Keratinocyte (primary cell): ENCODE measurements around the gene SPECC1.

ENCODE experiments used
- EZH2 ChIP-seq: IDR thresholded peaks from one replicate; pipeline ENCODE4 v1.6.1; 2012; ENCODE audit warnings: inconsistent platforms, mild to moderate bottlenecking, low read length, moderate library complexity
- TF ChIP-seq, protein P1 (sequence below), 3 experiments: IDR thresholded peaks in 1 of 3; conservative IDR thresholded peaks in 1 of 3; optimal IDR thresholded peaks in 1 of 3; 2 replicates in 2 of 3; 3 replicates in 1 of 3; pipeline versions ENCODE3 to v1.5.1; 2011; ENCODE audit warnings: low read length in 3 of 3, mild to moderate bottlenecking in 3 of 3, moderate library complexity in 2 of 3, control low read depth in 1 of 3, inconsistent platforms in 1 of 3; ENCODE audit not compliant: insufficient read depth in 2 of 3; ENCODE audit errors: extremely low read depth in 1 of 3

DNA sequence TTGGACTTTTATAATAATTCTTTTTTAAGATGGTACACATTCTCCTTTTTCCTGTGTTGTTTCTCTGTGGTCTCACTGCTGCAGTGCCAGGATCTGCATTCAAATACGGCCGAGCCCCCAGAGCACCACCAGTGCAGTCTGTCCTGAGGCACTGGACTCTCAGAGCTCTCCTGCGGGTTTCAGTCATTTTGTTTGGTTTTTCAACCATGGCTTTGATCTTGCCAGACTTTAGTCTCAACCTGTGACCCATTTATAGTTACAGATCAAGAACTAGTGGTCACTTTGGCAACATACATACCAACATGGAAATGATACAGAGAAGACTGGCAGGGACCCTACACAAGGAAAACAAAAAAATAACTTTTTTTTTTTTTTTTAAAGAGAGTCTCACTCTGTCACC, 280.8 kb downstream of the SPECC1 start:
- TF ChIP-seq, protein P1, sequence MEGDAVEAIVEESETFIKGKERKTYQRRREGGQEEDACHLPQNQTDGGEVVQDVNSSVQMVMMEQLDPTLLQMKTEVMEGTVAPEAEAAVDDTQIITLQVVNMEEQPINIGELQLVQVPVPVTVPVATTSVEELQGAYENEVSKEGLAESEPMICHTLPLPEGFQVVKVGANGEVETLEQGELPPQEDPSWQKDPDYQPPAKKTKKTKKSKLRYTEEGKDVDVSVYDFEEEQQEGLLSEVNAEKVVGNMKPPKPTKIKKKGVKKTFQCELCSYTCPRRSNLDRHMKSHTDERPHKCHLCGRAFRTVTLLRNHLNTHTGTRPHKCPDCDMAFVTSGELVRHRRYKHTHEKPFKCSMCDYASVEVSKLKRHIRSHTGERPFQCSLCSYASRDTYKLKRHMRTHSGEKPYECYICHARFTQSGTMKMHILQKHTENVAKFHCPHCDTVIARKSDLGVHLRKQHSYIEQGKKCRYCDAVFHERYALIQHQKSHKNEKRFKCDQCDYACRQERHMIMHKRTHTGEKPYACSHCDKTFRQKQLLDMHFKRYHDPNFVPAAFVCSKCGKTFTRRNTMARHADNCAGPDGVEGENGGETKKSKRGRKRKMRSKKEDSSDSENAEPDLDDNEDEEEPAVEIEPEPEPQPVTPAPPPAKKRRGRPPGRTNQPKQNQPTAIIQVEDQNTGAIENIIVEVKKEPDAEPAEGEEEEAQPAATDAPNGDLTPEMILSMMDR (optimal IDR thresholded peaks at IDR 0.05 in 1 of 3, IDR thresholded peaks at IDR 0.05 in 1 of 3, conservative IDR thresholded peaks at IDR 0.05 in 1 of 3; ENCODE audit: extremely low read depth in 1 of 3, insufficient read depth in 2 of 3, low read length in 3 of 3), result no peak
- no peak for TF ChIP-seq EZH2
